ENCODE measurements around the gene EML4.
"Not testable (repeated sequence)": the region's sequence is repeated elsewhere in the genome, so short reads cannot be mapped to it uniquely, and the experiment has no call there.

EML4 gene

GRCh38 chr2:42353792-42354429 is 184.8 kb downstream of the EML4 start:
- DNase-seq (ENCODE audit: low spot score), result no peak

GRCh38 chr2:42359304-42359964 is 190.3 kb downstream of the EML4 start:
- no peak for DNase-seq (ENCODE audit: low spot score)

- DNase-seq (ENCODE audit: low spot score), result peak; percentile 9
These were observed 190.9 kb downstream of the EML4 start for GRCh38 chr2:42359965-42360483.

GRCh38 chr2:42360493-42360889 is 191.3 kb downstream of the EML4 start:
- DNase-seq (ENCODE audit: low spot score), result no peak

- peak; percentile 96 for DNase-seq (ENCODE audit: low spot score)
These were observed 192.0 kb downstream of the EML4 start, which contains the start of gene COX7A2L for GRCh38 chr2:42360890-42361727. TSS of gene COX7A2L (minus strand) at chr2:42361217. CDS start at chr2:42361161, 56 bp downstream.

GRCh38 chr2:42361728-42362283 is 192.7 kb downstream of the EML4 start:
- peak; percentile 54 for DNase-seq (ENCODE audit: low spot score)

DNA sequence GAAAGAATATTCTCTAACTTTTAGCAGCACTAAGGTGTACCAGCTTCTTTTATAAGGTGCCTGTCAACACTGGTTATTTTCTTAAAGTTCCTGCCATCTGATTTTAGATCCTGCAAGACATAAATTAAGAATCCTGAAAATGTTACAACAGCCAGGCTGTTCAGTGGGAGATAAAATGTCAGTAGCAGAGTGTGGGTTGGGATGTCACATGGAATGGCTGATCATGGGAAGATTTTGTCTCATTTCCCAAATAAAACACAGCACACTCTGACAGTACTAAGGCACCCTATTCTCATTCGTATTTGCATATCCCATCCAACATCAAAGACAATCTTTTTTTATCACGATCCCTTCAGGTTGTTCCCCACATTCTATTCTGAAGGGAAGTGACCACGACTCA is 194.3 kb downstream of the EML4 start:
- no peak for DNase-seq (ENCODE audit: low spot score)

DNA sequence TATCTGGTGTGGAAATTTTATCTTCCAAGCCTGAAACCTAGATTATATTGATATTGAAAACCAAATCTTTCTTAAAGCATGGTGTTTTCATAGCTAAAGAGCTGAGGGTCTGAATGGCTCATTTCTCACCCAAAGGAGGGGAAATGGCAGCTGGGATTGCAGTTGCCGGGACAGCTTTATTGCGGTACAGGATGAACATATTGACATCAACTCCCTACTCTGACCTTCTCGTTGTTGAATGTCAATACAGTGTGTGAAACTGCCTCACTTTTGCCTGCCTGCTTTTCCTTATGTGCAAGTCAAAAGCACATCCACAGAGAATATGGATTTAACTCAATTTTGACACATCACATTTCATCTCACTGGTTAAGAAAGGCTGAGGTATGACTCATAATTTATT is 195.5 kb downstream of the EML4 start:
- DNase-seq (ENCODE audit: low spot score), result no peak

DNA sequence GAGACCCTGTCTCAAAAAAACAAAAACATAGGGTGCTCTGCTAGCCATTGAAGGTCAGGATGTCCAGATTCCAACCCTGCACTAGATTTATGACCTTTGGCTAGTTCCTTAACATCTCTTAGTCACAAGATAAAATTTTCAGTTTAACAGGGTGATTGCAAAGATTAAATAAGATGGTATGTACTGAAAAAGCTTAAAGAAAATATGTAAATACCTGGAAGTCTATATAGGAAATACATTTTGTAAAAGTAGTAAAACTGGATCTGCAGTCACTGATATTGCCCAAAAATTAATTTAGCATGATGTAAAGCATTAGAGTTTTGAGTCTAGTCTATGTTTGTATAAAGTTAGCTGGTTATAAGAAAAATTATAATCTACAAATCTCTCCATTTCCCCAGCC is 197.3 kb downstream of the EML4 start:
- no peak for DNase-seq (ENCODE audit: low spot score)

- DNase-seq (ENCODE audit: low spot score), result no peak
These were observed 198.7 kb downstream of the EML4 start for GRCh38 chr2:42367835-42368234.

DNA sequence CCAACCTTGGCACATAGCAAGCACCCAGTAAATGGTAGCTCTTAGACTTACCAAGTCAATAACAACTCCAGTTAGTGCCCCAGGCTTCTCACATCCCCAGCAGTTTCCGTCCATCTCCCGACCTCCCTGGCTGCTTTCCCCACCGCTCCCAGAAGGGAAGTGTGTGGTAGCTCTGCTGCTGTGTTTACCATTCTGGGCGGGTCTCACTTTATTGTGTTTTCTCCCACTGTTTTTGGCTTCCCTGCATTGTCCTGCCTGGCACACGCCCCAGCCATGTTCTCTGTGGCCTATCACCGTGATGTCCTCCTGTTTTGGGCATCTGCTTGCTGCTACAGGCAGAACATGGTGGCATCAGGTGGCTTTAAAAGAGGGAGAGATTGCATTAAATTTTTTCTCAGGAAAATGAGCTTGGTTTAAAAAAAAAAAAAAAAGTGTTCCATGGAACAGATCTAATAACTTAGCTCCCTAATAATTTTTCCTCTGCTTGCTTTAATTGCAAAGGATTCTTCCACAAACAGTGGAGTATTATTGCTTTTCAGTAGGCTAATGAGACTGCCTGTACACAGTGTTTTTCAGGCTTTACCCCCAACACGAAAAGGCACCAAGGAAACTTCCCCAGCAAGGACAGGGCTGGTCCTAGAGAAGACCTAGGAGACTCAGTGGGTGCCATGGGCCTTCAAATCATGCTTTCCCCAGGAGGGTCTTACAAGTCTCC is 199.8 kb downstream of the EML4 start:
- DNase-seq (ENCODE audit: low spot score), result no peak

DNA sequence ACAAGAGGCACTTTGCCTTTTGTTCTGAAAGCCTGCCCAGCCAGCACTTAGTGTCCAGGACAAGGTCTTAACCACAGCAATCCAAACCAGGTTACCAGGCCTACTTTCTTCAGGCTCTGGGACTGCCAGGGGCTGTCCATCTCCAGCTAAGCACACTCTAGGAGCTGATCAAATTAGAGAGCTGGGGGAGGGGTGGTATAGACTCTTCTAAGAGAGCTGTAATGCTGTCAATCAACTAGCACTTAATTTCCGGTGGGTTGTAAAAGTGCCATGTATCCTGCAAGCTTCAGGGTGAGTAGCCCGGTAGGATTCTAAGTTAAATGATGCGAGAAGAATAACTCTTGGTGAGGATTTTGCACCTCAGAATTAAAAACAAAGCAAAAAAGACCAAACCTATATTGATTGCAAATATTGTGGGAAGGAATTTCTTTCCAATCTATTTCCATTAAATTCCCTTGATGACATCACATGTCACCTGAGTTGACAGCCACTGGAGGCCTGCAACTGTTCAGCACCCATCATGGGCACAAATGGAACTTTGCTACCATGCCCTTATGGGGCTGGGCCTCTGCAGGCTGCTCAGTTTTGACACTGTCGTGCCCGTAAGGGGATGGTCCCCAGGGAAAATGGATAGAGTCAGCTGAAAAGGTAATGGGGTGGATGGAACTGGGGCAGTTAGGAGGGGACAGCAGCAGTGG is 200.5 kb downstream of the EML4 start:
- DNase-seq (ENCODE audit: low spot score), result no peak

DNA sequence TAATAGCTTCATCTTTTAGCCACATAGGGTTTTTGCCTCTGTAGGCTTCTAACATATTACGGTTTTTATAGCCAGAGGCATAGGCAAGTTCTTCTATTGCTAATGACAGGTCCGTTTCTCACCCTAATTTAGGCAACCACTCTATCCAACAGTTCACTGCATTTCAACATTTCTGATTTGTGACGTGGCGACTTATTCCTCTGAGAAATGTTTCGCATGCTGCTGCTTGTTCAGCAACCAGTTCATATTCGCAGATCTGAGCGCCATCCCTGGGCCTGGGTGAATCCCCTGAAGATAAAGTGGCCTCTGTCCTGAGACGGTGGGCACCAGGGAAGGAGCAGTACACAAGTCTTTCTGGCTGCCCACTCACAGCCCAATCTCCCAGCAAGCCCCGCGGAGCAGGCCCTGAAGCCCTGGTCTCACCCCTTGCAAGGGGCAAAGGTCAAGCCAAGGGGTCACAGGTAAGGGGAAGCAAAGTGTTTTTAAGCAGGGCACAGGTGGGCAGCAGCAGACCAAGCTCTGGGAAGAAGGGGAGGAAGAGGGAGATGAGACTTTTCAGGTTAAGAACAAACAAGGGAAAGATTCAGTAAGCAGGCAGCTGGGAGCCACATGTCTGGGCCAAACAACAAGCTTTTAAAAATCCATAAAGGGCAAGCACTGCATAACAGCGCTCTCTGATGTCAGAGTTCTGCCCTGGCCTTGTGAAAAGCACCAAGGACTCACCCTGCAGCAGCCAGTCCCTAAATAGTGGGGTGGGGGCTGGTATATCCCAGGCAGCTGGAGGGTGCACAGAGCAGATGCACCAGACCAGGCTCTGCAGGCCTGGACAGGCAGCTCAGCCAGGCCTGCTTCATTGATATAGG is 202.7 kb downstream of the EML4 start:
- no peak for DNase-seq (ENCODE audit: low spot score)

- DNase-seq (ENCODE audit: low spot score), result no peak
These were observed 203.5 kb downstream of the EML4 start for GRCh38 chr2:42372474-42373200.

DNA sequence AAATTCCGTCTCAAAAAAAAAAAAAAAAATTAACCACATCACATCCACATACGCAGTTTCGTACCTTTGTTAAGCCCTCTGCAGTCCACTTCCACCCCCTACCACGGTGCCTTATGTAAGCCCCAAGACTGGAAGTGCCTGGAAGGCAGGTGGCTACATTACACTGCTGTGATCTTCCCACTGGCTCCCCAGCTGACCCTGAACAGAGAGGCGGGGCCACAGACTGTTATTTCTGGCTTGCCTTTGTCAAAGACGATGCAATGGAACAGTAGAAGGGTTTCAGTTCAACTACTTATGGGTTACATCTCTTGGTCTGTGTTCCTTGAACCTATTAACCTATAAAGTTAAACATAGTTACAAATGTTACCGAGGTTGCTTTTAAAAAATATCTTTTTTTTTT is 207.6 kb downstream of the EML4 start:
- DNase-seq (ENCODE audit: low spot score), result no peak

GRCh38 chr2:42378415-42378814 is 209.3 kb downstream of the EML4 start:
- DNase-seq (ENCODE audit: low spot score), result no peak

DNA sequence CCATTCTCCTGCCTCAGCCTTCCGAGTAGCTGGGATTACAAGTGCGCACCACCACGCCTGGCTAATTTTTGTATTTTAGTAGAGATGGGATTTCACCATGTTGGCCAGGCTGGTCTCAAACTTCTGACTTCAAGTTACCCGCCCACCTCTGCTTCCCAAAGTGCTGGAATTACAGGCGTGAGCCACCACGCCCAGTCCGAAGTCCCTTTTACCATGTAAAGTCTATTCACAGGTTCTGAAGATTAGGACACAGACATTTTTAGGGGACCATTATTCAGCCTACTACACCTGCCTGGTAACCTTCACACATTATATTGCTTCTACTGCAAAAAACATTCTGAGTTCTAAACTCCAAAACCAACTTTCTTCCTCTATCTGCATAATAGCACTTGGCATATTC is 210.9 kb downstream of the EML4 start:
- DNase-seq (ENCODE audit: low spot score), result not testable (repeated sequence)

DNA sequence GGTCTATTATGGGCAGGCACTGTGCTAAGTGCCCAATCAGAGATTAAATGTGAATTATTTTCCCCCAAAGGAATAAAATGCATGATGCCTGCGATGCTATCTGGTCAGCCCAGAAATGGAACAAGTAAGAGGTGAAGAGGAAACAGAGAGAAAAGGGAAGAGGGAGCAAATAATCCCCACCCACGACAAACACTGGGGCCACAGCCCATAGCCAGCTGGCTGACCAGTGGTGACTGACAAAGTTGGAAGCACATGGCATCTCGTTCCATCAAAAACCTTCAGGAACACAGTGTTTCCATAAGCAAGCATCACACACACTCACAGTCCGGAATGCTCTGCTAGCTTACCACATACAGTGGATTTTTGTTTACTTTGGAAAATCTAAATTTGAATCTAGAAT is 213.0 kb downstream of the EML4 start:
- DNase-seq (ENCODE audit: low spot score), result no peak
